Right forelimb (tissue), 1 donor: Measurements from ENCODE around the gene TTC34.

ENCODE experiments used
- DNase-seq: peaks from one replicate; pipeline ENCODE4 v3.0.0-alpha.2; 2018

The TTC34 gene

GRCh38 chr1:2828586-2829250, 27.2 kb upstream of the TTC34 start:
- DNase-seq = no peak

DNA sequence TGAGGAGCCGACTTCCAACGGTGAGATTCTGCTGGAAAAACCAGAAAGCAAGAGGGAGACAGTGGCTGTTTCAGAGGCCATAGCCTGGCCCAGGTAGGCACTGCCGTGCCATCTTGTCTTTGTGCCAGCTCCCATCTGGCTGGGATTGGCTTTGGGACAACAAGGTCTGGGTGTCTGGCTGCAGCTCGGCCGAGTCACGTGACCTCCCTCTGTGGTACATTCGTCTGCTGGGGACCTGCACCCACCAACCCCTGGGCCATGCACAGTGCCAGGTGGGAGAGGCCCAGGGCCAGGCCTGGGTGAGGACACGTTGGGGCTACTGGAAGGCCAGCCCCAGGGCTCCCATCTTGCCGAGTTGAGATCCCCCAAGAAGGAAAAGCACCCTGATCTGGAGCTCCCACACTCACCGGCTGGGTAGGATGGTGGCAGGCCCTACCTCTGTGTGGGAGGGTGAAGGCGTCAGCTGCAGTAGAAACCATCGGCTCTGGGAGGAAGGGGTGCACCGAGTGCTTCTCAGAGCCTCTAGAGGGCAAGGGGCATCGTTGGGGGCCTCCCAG, 25.3 kb upstream of the TTC34 start:
- no peak for DNase-seq

GRCh38 chr1:2826316-2826715, 24.8 kb upstream of the TTC34 start:
- no peak for DNase-seq

- no peak for DNase-seq
Observed at GRCh38 chr1:2825487-2826189, 24.1 kb upstream of the TTC34 start.

- no peak for DNase-seq
Observed at GRCh38 chr1:2824999-2825398, 23.5 kb upstream of the TTC34 start.

DNA sequence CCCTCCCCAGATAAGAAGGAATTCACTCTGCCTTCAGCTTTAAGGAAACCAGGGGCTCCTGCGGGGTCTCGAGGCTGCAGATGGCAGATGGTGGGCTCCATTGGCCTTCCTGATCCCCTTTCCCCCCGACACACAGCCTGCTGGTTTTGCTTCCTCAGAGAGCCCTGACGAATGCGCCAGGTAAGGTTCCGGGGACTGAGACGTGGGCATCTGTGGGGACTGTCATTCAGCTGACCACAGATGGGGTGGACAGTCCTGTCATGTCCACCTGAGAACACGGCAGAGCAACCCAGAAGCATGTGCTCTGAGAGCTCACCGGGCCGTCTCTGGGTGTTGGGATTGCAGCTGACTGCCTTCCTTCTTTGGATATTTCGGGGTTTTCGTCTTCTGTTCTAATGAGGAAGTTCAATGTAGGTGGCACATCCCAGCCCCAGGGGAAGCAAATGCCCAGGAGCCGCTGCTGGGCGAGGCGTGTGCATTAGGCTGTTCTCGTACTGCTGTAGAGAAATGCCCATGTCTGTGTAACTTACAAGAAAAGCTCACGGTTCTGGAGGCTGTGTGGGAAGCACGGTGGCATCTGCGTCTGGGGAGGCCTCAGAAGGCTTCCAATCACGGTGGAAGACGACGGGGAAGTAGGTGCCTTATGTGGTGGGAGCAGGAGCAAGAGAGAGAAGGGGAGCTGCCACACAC, 22.6 kb upstream of the TTC34 start:
- DNase-seq = peak; percentile 11

DNA sequence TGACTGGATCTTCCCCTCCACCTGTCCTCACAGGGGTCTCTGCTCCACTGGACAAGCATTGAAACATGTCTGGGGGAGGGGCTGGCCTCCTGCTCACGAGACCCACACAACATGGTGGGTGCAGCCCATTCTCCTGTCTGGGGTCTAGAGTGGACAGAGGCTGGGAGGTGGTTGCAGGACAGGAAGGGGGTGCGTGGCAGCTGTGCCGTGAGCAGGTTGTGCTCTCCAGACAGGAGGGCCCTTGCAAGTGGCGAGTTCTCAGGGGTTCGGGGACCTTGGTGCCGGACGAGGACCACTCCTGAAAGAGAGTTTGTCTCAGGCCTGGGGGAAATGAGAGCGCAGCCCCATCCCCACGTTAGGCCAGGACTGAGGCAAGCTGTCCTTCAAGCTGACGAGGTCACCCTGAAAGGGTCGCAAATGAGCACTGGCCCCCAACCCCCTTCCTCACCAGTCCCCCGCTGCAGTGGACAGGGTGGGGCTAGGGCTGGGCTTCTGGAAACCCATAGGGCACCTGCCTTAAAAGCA, 21.2 kb upstream of the TTC34 start:
- DNase-seq = no peak

- DNase-seq = peak; percentile 77
Observed at GRCh38 chr1:2821966-2822620, 20.6 kb upstream of the TTC34 start.

DNA sequence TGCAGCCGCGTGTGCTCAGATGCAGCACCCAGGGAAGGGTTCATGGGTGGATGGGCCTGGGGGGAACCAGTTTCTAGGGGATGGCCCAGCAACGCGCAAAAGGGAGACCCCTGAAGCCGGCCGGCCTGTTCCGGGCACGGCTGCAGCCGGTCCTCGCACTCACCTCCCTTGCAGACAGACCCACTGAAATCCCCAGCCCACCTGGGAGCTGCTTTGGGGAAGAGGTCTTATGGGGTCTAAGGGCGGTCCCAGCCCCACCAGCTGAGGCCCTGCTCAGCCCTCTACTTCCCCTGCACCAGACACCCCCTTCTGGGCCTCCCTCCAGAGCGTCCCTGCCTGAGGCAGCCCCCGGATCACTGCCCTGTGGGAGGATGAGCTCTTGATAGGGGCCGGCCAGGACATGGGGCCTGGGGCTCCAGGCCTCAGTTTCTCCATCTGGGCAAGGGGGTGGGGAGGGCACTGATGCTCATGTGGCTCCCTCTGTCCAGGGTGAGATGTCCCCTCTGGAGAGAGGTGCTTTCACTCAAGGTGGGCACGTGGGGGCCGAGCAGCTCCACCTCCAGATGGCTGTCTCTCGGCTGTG, 20.0 kb upstream of the TTC34 start:
- DNase-seq = no peak

DNA sequence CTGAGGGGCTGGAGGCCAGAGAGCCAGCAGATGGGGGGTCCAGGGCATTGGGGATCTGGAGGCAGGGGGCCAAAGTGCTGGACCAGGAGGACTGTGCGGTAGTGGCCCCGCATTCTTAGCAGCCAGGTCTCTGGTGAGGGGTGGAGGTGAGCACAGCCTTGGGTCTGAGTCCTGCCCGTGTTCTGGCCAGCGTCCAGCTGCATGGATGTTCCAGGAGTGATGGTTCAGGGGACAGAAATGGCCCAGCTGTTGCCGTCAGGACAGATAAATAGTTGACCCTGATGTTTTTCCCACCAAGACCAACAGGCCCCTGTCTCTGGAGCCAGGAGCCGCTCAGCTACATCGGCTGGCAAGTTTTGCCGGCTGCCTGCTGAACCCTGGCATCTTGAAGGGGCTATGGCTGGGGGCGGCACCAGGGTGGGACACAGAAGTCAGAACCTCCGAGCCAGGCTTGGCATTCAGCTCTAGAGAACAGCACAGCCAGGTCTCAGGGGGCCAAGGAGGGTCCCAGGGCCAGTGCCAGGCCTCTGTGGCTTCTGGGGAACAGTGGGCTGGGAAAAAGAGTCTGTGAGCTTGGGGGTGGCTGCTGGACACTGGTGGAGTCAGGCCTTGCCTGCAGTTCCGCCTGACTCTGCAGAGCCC, 19.4 kb upstream of the TTC34 start:
- DNase-seq = no peak

- DNase-seq = no peak
Observed at GRCh38 chr1:2819831-2820730, 18.6 kb upstream of the TTC34 start.

DNA sequence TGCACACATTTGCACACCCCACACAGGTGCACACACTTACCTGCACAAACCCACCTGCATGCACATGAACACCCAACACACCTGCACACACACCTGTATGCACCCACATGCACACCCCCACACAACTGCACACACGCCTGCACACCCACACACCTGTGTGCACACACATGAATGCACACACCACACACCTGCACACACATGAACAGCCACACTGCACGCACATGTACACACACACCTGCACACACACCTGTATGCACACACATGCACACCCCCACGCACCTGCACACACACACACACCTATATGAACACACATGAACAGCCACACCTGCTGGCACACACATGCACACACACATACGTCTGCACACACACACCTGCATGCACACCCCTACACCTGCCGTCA, 17.9 kb upstream of the TTC34 start:
- DNase-seq = no peak

GRCh38 chr1:2817784-2818564, 16.5 kb upstream of the TTC34 start:
- DNase-seq = no peak

DNA sequence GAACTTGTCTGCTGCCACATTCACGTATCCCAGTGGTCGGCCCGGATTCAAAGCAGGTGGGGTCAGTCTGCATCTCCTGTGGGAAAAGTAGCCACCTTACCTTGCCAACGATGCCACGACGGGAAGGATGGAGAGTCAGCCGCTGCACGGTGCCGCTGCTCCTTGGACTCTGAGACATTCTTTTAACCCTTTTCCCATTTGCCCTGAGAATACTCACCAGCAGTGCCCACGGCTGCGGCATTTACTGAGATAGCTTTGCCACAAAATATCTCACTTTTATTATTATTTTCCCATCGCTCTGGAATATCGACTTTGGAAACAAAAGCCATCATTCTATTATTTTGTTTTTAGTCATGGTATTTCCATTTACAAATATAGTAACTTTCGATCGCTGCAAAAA, 15.3 kb upstream of the TTC34 start:
- DNase-seq = no peak

DNA sequence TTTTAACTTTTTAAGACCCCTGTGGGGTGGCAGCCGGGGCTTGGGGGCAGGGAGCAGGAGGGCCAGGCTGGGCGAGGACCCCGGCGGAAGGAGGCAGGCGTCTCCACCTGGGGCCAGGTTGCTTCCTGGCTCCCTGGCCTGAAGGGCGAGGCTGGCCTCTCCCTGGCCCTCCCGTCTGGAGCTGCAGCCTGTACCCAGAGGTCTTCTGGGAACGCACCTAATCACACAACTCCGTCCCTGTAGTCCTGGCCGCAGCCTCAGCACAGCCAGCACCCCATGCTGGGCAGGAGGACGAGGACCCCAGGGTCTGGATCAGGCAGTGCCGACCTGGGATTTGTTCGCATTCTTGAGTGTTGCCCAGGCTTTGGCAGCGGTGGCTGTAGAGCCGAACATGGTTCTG, 14.1 kb upstream of the TTC34 start:
- no peak for DNase-seq

- no peak for DNase-seq
Observed at GRCh38 chr1:2814511-2815075, 13.1 kb upstream of the TTC34 start.

DNA sequence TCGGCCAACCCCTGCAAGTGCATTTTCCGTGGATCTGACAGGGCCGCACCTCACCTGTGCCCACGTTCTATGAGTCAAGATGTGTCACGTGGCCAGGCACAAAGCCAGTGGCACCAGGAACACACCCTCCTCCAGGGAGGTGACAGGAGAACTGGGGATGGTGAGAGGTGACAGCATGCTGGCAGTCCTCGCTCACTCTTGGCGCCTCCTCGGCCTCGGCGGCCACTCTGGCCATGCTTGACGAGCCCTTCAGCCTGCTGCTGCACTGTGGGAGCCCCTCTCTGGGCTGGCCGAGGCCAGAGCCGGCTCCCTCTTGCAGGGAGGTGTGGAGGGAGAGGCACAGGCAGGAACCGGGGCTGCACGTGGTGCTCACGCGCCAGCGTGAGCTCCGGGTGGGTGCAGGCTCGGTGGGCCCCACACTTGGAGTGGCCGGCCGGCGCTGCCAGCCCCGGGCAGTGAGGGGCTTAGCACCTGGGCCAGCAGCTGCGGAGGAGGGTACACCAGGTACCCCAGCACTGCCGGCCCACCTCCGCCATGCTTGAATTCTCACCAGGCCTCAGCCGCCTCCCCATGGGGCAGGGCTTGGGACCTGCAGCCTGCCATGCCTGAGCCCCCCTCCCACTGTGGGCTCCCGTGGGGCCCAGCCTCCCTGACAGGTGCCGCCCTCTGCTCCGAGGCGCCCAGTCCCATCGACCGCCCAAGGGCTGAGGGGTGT, 11.6 kb upstream of the TTC34 start:
- DNase-seq = no peak

GRCh38 chr1:2812136-2812535, 10.6 kb upstream of the TTC34 start:
- DNase-seq = no peak

DNA sequence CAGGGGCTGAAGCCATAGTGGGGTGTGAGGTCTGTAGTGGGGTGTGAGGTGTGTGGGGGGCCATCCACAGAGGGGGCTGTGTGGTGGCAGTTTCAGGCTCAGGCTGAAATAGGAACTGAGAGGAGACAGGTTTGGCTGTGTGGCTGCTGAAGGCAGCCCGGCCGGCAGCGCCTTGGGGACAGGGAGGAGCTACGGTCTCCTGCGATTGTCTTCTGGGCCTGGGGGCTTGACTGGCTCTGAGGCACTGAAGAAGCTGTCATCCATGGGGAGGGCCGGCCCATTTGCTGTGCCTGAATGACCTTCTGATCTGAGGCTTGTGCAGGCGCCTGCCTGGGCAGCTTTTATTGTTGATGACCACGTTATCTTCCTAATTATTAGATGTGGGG, 10.0 kb upstream of the TTC34 start:
- DNase-seq = no peak
